HEK293 (cell line): ENCODE data around the gene PRKCA.
A peak's percentile ranks its signal among the peaks of the same experiment; 100 is the strongest.

Experiments used
- CTCF ChIA-PET: fragments of 350-600 bp; formaldehyde crosslinking; extraction: SDS; loops from one replicate; lab custom pipeline; 2021; ENCODE audit warnings: antibody characterized with exemption; lab: Yijun Ruan, JAX
- POLR2A ChIA-PET: fragments of 300-600 bp; formaldehyde crosslinking; extraction: SDS; loops from one replicate; lab custom pipeline; 2020; ENCODE audit warnings: antibody characterized with exemption, inconsistent platforms; lab: Yijun Ruan, JAX
- H3K27ac ChIP-seq: fragments of 200-500 bp; sonication (Bioruptor generic); 2 replicates; pipeline ENCODE4 v1.5.1; 2014; ENCODE audit warnings: low read depth, low read length, control low read depth, inconsistent platforms; ENCODE audit errors: extremely low read depth
- H3K36me3 ChIP-seq, 2 experiments: fragments of 200-500 bp in 1 of 2; sonication (Bioruptor generic) in 1 of 2; 1 replicate in 1 of 2; 2 replicates in 1 of 2; pipeline ENCODE4 v1.5.1; 2014 to 2017; ENCODE audit warnings: inconsistent platforms in 2 of 2, low read length in 2 of 2; ENCODE audit not compliant: control insufficient read depth in 2 of 2, insufficient read depth in 1 of 2
- H3K4me1 ChIP-seq: fragments of 200-500 bp; sonication (Bioruptor generic); 2 replicates; pipeline ENCODE4 v1.5.1; 2014; ENCODE audit warnings: mild to moderate bottlenecking, low read length, inconsistent platforms; ENCODE audit not compliant: control insufficient read depth, insufficient read depth
- H3K4me3 ChIP-seq: 2 replicates; pipeline ENCODE4 v1.5.1; 2011; ENCODE audit warnings: low read depth, mild to moderate bottlenecking, control low read depth, low read length, moderate library complexity
- H3K9me3 ChIP-seq: fragments of 200-500 bp; sonication (Bioruptor generic); 2 replicates; pipeline ENCODE4 v1.5.1; 2014; ENCODE audit warnings: low read depth, low read length, inconsistent platforms; ENCODE audit not compliant: control insufficient read depth, insufficient read depth
- CTCF ChIP-seq: fragments of 450-650 bp; formaldehyde crosslinking; IDR thresholded peaks from 2 replicates; pipeline ENCODE4 v1.5.1; 2016; ENCODE audit warnings: missing biosample characterization, missing genetic modification characterization
- GLI4 ChIP-seq: fragments of 450-650 bp; formaldehyde crosslinking; IDR thresholded peaks from 2 replicates; pipeline ENCODE4 v1.5.1; 2016; ENCODE audit warnings: missing biosample characterization, missing genetic modification characterization
- OSR2 ChIP-seq: fragments of 450-650 bp; formaldehyde crosslinking; IDR thresholded peaks from 2 replicates; pipeline ENCODE4 v1.5.1; 2016; ENCODE audit warnings: missing biosample characterization, missing genetic modification characterization
- ZBTB21 ChIP-seq: fragments of 450-650 bp; formaldehyde crosslinking; IDR thresholded peaks from 2 replicates; pipeline ENCODE4 v1.5.1; 2017; ENCODE audit warnings: missing biosample characterization, missing genetic modification characterization
- ZBTB7A ChIP-seq: fragments of 450-650 bp; formaldehyde crosslinking; IDR thresholded peaks from 2 replicates; pipeline ENCODE4 v1.5.1; 2016; ENCODE audit warnings: low read depth, missing biosample characterization, missing genetic modification characterization
- ZEB2 ChIP-seq: fragments of 450-650 bp; formaldehyde crosslinking; IDR thresholded peaks from 2 replicates; pipeline ENCODE4 v1.5.1; 2016; ENCODE audit warnings: missing biosample characterization, missing genetic modification characterization
- ZNF114 ChIP-seq: fragments of 450-650 bp; formaldehyde crosslinking; IDR thresholded peaks from 2 replicates; pipeline ENCODE4 v1.5.0; 2017; ENCODE audit warnings: missing biosample characterization, missing genetic modification characterization
- ZNF18 ChIP-seq: fragments of 450-650 bp; formaldehyde crosslinking; IDR thresholded peaks from 2 replicates; pipeline ENCODE4 v1.5.1; 2016; ENCODE audit warnings: missing biosample characterization, missing genetic modification characterization
- ZNF184 ChIP-seq: fragments of 450-650 bp; IDR thresholded peaks from 2 replicates; pipeline ENCODE4 v1.5.1; 2018; ENCODE audit warnings: missing biosample characterization, mild to moderate bottlenecking, missing genetic modification characterization
- ZNF2 ChIP-seq: fragments of 450-650 bp; formaldehyde crosslinking; IDR thresholded peaks from 2 replicates; pipeline ENCODE4 v1.5.1; 2016; ENCODE audit warnings: missing biosample characterization, missing genetic modification characterization
- ZNF404 ChIP-seq: fragments of 450-650 bp; formaldehyde crosslinking; IDR thresholded peaks from 2 replicates; pipeline ENCODE4 v1.5.1; 2017; ENCODE audit warnings: missing biosample characterization, missing genetic modification characterization
- ZNF433 ChIP-seq: fragments of 450-650 bp; formaldehyde crosslinking; IDR thresholded peaks from 2 replicates; pipeline ENCODE4 v1.5.1; 2016; ENCODE audit warnings: missing biosample characterization, missing genetic modification characterization, low read depth
- ZNF596 ChIP-seq: fragments of 450-650 bp; IDR thresholded peaks from 2 replicates; pipeline ENCODE4 v1.5.0; 2018; ENCODE audit warnings: missing biosample characterization, mild to moderate bottlenecking, missing genetic modification characterization, moderate library complexity
- ZNF777 ChIP-seq: fragments of 450-650 bp; formaldehyde crosslinking; IDR thresholded peaks from 2 replicates; pipeline ENCODE4 v1.5.1; 2017; ENCODE audit warnings: missing biosample characterization, missing genetic modification characterization, borderline replicate concordance
- ZXDB ChIP-seq: fragments of 450-650 bp; formaldehyde crosslinking; IDR thresholded peaks from 2 replicates; pipeline ENCODE4 v1.5.1; 2016; ENCODE audit warnings: missing biosample characterization, missing genetic modification characterization
- TF ChIP-seq, protein P1 (sequence below): fragments of 450-650 bp; formaldehyde crosslinking; conservative IDR thresholded peaks from 2 replicates; pipeline ENCODE4 v1.5.1; 2016; ENCODE audit warnings: low read depth, missing biosample characterization, missing genetic modification characterization
- TF ChIP-seq, protein P2 (sequence below): IDR thresholded peaks from 2 replicates; pipeline ENCODE4 v1.6.1; 2011; ENCODE audit warnings: mild to moderate bottlenecking, low read depth, low read length, borderline replicate concordance
- TF ChIP-seq, protein P3 (sequence below): fragments of 450-650 bp; formaldehyde crosslinking; IDR thresholded peaks from 2 replicates; pipeline ENCODE4 v1.5.1; 2016; ENCODE audit warnings: missing biosample characterization, missing genetic modification characterization
- TF ChIP-seq, protein P4 (sequence below): fragments of 450-650 bp; formaldehyde crosslinking; IDR thresholded peaks from 2 replicates; pipeline ENCODE4 v1.5.1; 2016; ENCODE audit warnings: missing biosample characterization, missing genetic modification characterization

PRKCA gene

DNA sequence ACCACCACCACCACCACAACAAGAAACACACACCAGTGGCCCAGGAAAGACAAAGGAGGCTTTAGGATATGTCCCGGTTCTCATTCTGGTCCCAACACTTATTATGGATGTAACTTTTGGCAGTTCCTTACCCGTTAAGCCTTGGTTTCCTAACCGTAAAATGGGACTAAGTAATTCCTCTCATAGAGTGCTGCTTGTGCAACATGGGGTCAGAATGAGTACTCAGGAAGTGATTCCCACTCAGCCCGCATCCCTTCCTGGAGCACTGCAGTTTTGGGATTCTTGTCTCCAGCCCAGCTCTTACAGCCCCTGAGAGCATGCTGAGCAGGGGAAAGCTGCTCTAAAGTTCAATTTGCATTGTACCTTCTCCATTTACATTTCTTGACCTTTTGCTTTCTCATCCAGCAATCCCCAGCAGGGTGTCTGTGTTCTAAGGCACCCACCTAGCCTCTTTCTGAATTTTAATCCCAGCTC lies 262.6 kb downstream of the PRKCA start:
- ChIA-PET POLR2A (interaction anchor here (0.6 kb wide), 1 partner anchor 16 kb away, joined by 4 read pairs; no protein-coding TSS in a partner anchor), CTCF (interaction anchor here (0.6 kb wide), 1 partner anchor 310 kb away, joined by 4 read pairs; no protein-coding TSS in a partner anchor)
- Histone ChIP-seq H3K27ac (no peak overlapping the region), H3K9me3 (no peaks in the 10 kb centered on the region), H3K4me3 (no peak overlapping the region), H3K4me1 (peaks cover 7% of the 10 kb centered on the region), H3K36me3 (no peaks in the 10 kb centered on the region)
- TF ChIP-seq, protein P1, sequence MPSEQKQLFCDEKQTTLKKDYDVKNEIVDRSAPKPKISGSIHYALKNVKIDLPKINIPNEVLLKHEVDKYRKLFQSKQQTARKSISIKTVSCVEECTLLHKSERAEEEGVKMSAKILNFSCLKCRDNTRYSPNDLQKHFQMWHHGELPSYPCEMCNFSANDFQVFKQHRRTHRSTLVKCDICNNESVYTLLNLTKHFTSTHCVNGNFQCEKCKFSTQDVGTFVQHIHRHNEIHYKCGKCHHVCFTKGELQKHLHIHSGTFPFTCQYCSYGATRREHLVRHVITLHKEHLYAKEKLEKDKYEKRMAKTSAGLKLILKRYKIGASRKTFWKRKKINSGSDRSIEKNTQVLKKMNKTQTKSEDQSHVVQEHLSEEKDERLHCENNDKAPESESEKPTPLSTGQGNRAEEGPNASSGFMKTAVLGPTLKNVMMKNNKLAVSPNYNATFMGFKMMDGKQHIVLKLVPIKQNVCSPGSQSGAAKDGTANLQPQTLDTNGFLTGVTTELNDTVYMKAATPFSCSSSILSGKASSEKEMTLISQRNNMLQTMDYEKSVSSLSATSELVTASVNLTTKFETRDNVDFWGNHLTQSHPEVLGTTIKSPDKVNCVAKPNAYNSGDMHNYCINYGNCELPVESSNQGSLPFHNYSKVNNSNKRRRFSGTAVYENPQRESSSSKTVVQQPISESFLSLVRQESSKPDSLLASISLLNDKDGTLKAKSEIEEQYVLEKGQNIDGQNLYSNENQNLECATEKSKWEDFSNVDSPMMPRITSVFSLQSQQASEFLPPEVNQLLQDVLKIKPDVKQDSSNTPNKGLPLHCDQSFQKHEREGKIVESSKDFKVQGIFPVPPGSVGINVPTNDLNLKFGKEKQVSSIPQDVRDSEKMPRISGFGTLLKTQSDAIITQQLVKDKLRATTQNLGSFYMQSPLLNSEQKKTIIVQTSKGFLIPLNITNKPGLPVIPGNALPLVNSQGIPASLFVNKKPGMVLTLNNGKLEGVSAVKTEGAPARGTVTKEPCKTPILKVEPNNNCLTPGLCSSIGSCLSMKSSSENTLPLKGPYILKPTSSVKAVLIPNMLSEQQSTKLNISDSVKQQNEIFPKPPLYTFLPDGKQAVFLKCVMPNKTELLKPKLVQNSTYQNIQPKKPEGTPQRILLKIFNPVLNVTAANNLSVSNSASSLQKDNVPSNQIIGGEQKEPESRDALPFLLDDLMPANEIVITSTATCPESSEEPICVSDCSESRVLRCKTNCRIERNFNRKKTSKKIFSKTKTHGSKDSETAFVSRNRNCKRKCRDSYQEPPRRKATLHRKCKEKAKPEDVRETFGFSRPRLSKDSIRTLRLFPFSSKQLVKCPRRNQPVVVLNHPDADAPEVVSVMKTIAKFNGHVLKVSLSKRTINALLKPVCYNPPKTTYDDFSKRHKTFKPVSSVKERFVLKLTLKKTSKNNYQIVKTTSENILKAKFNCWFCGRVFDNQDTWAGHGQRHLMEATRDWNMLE, result 0 out of 2 replicates have a peak, but pooled peaks have one; percentile 21
- no peak for TF ChIP-seq ZNF596 (tag by site-specific recombination)

DNA sequence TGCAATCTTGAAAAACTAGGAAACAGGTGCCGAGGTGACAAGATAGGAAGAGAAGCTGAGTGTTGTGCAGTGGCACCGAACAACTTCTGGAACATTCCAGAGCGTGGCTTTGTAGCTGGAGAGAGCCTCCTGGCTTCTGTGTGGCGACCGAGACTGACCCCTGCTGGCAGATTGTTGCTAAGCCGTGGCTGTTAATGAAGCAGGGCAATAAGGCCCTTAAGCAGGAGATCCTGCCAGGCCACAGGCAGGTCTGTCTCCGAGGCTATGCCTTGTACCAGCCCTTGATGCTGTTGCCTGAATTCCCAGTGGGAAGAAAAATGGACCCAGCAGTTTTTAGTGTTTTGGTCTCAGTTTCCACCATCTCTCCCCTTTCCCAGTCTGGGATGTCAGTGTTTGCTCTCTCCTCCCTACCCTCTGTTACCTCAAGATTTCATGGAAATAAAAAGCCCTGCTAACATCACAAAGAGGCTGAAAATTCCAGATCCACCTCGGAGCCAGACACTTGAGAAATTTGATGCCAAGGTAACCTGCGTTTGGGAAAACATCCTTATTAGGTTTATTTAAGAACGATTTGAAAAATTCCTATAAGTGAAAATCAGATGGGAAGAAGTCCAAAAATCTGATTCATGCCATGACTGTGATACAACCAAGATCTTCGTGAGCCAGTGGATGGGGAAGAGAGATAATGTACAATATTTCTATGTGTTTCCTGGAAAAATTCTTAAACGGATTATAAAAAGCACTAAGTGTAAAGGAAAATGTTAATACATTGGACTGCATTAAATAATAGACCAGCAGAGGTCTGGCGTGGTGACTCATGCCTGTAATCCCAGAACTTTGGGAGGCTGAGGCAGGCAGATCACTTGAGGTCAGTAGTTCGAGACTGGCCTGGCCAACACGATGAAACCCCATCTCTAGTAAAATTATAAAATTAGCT lies 265.1 kb downstream of the PRKCA start:
- ChIA-PET POLR2A (interaction anchor here (1.0 kb wide), 1 partner anchor 266 kb away, joined by 3 read pairs; no protein-coding TSS in a partner anchor), CTCF (interaction anchor here (0.7 to 4.0 kb wide), 29 partner anchors 9 to 580 kb away, joined by 3 to 32 read pairs (median 3); no protein-coding TSS in a partner anchor)
- Histone ChIP-seq H3K9me3 (no peaks in the 10 kb centered on the region), H3K4me3 (no peak overlapping the region), H3K27ac (no peak overlapping the region), H3K36me3 (no peaks in the 10 kb centered on the region), H3K4me1 (peaks cover 24% of the 10 kb centered on the region)
- TF ChIP-seq ZBTB21 (tag by site-specific recombination) (no peak), GLI4 (tag by site-specific recombination) (no peak), ZNF184 (no peak), ZBTB7A (tag by site-specific recombination) (no peak), ZNF404 (no peak), OSR2 (tag by site-specific recombination) (peak; percentile 32; the same call in 1 of the 2 replicates), CTCF (0 out of 2 replicates have a peak, but pooled peaks have one; percentile 43), ZXDB (tag by site-specific recombination) (0 out of 2 replicates have a peak, but pooled peaks have one; percentile 21), ZEB2 (tag by site-specific recombination) (0 out of 2 replicates have a peak, but pooled peaks have one; percentile 27), ZNF433 (no peak), ZNF114 (no peak), ZNF2 (tag by site-specific recombination) (peak; percentile 55; the same call in 1 of the 2 replicates), ZNF777 (tag by site-specific recombination) (no peak), ZNF18 (tag by site-specific recombination) (no peak)
- TF ChIP-seq, protein P2, sequence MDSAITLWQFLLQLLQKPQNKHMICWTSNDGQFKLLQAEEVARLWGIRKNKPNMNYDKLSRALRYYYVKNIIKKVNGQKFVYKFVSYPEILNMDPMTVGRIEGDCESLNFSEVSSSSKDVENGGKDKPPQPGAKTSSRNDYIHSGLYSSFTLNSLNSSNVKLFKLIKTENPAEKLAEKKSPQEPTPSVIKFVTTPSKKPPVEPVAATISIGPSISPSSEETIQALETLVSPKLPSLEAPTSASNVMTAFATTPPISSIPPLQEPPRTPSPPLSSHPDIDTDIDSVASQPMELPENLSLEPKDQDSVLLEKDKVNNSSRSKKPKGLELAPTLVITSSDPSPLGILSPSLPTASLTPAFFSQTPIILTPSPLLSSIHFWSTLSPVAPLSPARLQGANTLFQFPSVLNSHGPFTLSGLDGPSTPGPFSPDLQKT, result no peak
- TF ChIP-seq, protein P3, sequence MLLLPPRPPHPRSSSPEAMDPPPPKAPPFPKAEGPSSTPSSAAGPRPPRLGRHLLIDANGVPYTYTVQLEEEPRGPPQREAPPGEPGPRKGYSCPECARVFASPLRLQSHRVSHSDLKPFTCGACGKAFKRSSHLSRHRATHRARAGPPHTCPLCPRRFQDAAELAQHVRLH (tag by site-specific recombination), result 0 out of 2 replicates have a peak, but pooled peaks have one; percentile 33
- TF ChIP-seq, protein P4, sequence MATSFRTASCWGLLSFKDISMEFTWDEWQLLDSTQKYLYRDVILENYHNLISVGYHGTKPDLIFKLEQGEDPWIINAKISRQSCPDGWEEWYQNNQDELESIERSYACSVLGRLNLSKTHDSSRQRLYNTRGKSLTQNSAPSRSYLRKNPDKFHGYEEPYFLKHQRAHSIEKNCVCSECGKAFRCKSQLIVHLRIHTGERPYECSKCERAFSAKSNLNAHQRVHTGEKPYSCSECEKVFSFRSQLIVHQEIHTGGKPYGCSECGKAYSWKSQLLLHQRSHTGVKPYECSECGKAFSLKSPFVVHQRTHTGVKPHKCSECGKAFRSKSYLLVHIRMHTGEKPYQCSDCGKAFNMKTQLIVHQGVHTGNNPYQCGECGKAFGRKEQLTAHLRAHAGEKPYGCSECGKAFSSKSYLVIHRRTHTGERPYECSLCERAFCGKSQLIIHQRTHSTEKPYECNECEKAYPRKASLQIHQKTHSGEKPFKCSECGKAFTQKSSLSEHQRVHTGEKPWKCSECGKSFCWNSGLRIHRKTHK (tag by site-specific recombination), result no peak
